ENCODE results near the gene CIB2.

DNA sequence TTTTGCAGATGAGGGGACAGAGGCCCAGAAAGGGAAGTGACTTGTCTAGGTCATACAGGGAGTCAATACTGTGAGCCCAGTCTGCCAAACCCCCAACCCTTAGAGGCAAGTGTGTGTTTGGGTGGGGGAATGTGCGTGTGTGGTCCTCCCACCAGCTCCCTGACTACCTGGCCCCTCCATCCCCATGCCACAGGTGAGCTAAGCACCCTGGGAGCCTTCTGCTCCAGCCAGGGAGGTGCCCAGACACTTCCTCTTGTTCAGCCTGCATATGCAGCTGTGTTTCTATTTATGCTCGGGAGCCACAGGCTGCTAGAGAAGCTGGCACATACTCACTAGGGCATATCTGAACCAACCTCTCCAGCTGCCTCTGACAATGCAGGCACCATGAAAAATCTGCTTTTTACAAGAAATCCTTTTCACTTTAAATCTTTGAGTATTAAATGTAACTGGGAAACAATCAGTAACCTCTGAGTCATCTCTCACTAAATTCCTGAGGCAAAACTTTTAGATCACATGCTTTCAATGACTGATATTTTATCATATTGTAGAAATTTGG is 74.5 kb downstream of the CIB2 start:
- TF ChIP-seq, protein P1, sequence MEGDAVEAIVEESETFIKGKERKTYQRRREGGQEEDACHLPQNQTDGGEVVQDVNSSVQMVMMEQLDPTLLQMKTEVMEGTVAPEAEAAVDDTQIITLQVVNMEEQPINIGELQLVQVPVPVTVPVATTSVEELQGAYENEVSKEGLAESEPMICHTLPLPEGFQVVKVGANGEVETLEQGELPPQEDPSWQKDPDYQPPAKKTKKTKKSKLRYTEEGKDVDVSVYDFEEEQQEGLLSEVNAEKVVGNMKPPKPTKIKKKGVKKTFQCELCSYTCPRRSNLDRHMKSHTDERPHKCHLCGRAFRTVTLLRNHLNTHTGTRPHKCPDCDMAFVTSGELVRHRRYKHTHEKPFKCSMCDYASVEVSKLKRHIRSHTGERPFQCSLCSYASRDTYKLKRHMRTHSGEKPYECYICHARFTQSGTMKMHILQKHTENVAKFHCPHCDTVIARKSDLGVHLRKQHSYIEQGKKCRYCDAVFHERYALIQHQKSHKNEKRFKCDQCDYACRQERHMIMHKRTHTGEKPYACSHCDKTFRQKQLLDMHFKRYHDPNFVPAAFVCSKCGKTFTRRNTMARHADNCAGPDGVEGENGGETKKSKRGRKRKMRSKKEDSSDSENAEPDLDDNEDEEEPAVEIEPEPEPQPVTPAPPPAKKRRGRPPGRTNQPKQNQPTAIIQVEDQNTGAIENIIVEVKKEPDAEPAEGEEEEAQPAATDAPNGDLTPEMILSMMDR (IDR thresholded peaks at IDR 0.05; ENCODE audit: low read depth, low read length, poor library complexity, severe bottlenecking), result no peak
- TF ChIP-seq EZH2phosphoT487 (IDR thresholded peaks at IDR 0.05; ENCODE audit: borderline replicate concordance, low read length), result no peak

Measured in DOHH2 (cell line).